OCI-LY7 (cell line): ENCODE results near the gene IFITM2.
A peak's percentile ranks its signal among the peaks of the same experiment; 100 is the strongest.

Experiments used
- CTCF ChIP-seq: fragments of 200-600 bp; sonication (generic); conservative IDR thresholded peaks from 2 replicates; pipeline ENCODE4 v1.5.1; 2014; ENCODE audit warnings: mild to moderate bottlenecking, antibody characterized with exemption, low read length, moderate library complexity, mixed read lengths
- EZH2phosphoT487 ChIP-seq: fragments of 200-600 bp; sonication (generic); IDR thresholded peaks from 2 replicates; pipeline ENCODE4 v1.6.1; 2018; ENCODE audit warnings: low read depth, borderline replicate concordance, mild to moderate bottlenecking, mixed run types, antibody characterized with exemption, low read length, moderate library complexity, mixed read lengths

DNA sequence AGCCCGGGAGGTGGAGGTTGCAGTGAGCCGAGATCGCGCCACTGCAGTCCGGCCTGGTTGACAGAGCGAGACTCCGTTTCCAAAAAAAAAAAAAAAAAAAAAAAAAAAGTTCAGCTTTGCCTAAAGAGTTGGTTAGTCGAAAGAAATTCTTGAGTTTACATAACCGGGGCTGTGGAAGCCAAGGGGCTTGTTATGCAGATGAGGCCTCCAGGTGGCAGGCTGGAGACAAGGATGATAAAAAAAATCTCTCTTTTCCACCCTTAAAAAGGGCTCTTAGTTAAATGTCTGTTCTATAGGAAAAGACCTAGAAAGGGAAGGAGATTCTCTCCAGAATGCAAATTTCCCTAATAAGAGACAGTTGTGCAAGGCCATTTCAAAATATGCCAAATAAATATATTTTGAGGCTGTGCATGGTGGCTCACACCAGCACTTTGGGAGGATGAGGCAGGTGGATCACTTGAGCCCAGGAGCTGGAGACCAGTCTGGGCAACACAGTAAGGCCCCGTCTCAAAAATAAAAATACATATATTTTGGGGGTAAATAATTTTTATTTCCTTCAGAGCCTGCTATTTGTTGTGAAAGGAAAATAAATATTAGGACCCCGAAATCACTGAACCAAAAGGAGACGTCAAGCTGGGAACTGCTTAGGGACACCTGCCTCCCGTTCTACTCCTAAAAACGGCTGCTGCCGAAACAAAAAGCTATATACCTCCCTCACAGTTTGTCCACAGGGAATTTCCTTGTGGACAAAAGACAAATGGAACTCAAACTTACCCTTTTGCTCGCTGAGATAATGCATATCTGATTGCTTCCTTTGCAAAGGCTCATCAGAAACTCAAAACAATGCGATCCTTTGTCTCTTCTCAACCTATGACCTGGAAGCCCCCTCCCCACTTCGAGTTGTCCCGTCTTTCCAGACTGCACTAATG lies 2.4 kb upstream of the IFITM2 start:
- TF ChIP-seq EZH2phosphoT487 (no peak), CTCF (peak; percentile 85)
